GM18951 (cell line): ENCODE measurements around the gene BHMT2.

ENCODE experiments used
- POLR2A ChIP-seq: IDR thresholded peaks from 4 replicates; pipeline ENCODE4 v1.6.1; 2011; ENCODE audit warnings: mild to moderate bottlenecking; ENCODE audit not compliant: insufficient read length, insufficient read depth; ENCODE audit errors: extremely low read depth
- in situ Hi-C: fragments of 300-500 bp; cut with MboI; formaldehyde crosslinking; loops from one replicate; pipeline ENCODE4 v1.12.0; 2022; ENCODE audit warnings: low sequenced_read_pairs, mixed read lengths, inconsistent platforms; ENCODE audit not compliant: unreplicated experiment

The BHMT2 gene

GRCh38 chr5:79036769-79037168, 32.8 kb upstream of the BHMT2 start:
- no peak for TF ChIP-seq POLR2A
- in situ Hi-C loops = no loop called here

- no peak for TF ChIP-seq POLR2A
- in situ Hi-C loops = no loop called here
Measured at GRCh38 chr5:79042188-79042587, 27.4 kb upstream of the BHMT2 start.

- TF ChIP-seq POLR2A = no peak
- in situ Hi-C loops = no loop called here
Measured at GRCh38 chr5:79047199-79047598, 22.4 kb upstream of the BHMT2 start.

GRCh38 chr5:79048437-79048836, 21.1 kb upstream of the BHMT2 start:
- in situ Hi-C loops = no loop called here
- TF ChIP-seq POLR2A = no peak

- in situ Hi-C loops = no loop called here
- TF ChIP-seq POLR2A = no peak
Measured at GRCh38 chr5:79050498-79050897, 19.1 kb upstream of the BHMT2 start.

- in situ Hi-C loops = no loop called here
- TF ChIP-seq POLR2A = no peak
Measured at GRCh38 chr5:79053321-79053720, 16.2 kb upstream of the BHMT2 start.

- TF ChIP-seq POLR2A = no peak
- in situ Hi-C loops = no loop called here
Measured at GRCh38 chr5:79055017-79055416, 14.6 kb upstream of the BHMT2 start.

- in situ Hi-C loops = no loop called here
- TF ChIP-seq POLR2A = no peak
Measured at GRCh38 chr5:79056847-79057246, 12.7 kb upstream of the BHMT2 start.

- no peak for TF ChIP-seq POLR2A
- in situ Hi-C loops = no loop called here
Measured at GRCh38 chr5:79059674-79060073, 9.9 kb upstream of the BHMT2 start.

- in situ Hi-C loops = no loop called here
- no peak for TF ChIP-seq POLR2A
Measured at GRCh38 chr5:79062436-79062835, 7.1 kb upstream of the BHMT2 start.

- in situ Hi-C loops = no loop called here
- no peak for TF ChIP-seq POLR2A
Measured at GRCh38 chr5:79070350-79070667, 742 bp downstream of the BHMT2 start.

GRCh38 chr5:79074641-79075040, 5.1 kb downstream of the BHMT2 start:
- in situ Hi-C loops = no loop called here
- no peak for TF ChIP-seq POLR2A

- in situ Hi-C loops = no loop called here
- TF ChIP-seq POLR2A = no peak
Measured at GRCh38 chr5:79075646-79076426, 6.3 kb downstream of the BHMT2 start.

GRCh38 chr5:79076819-79077218, 7.3 kb downstream of the BHMT2 start:
- no peak for TF ChIP-seq POLR2A
- in situ Hi-C loops = no loop called here
